ENCODE measurements around the gene HIVEP1.
"Not testable (repeated sequence)": the region's sequence is repeated elsewhere in the genome, so short reads cannot be mapped to it uniquely, and the experiment has no call there.

Gene HIVEP1

GRCh38 chr6:12174878-12175277 is 162.8 kb downstream of the HIVEP1 start:
- Histone ChIP-seq H3K9me3 (ENCODE audit: control insufficient read depth, insufficient read depth, low read length) (no peaks in the 10 kb centered on the region), H3K4me3 (ENCODE audit: low read depth, low read length) (no peak overlapping the region), H3K36me3 (ENCODE audit: control insufficient read depth, insufficient read depth, low read length) (no peaks in the 10 kb centered on the region), H3K4me1 (ENCODE audit: control insufficient read depth, insufficient read depth, low read length) (peaks cover 9% of the 10 kb centered on the region), H3K9ac (ENCODE audit: low read depth, low read length) (no peak overlapping the region), H3K27me3 (ENCODE audit: control insufficient read depth, insufficient read depth, low read length) (no peaks in the 10 kb centered on the region)

GRCh38 chr6:12175626-12176025 is 163.5 kb downstream of the HIVEP1 start:
- no peak overlapping the region for H3K4me3 ChIP-seq (ENCODE audit: low read depth, low read length)
- H3K4me1 ChIP-seq (ENCODE audit: control insufficient read depth, insufficient read depth, low read length) = peaks cover 9% of the 10 kb centered on the region
- no peaks in the 10 kb centered on the region for H3K27me3 ChIP-seq (ENCODE audit: control insufficient read depth, insufficient read depth, low read length)
- H3K9me3 ChIP-seq (ENCODE audit: control insufficient read depth, insufficient read depth, low read length) = no peaks in the 10 kb centered on the region
- no peak overlapping the region for H3K9ac ChIP-seq (ENCODE audit: low read depth, low read length)
- no peaks in the 10 kb centered on the region for H3K36me3 ChIP-seq (ENCODE audit: control insufficient read depth, insufficient read depth, low read length)

GRCh38 chr6:12176782-12177181 is 164.7 kb downstream of the HIVEP1 start:
- H3K9me3 ChIP-seq (ENCODE audit: control insufficient read depth, insufficient read depth, low read length); H3K4me1 ChIP-seq (ENCODE audit: control insufficient read depth, insufficient read depth, low read length); H3K9ac ChIP-seq (ENCODE audit: low read depth, low read length); H3K4me3 ChIP-seq (ENCODE audit: low read depth, low read length); H3K27me3 ChIP-seq (ENCODE audit: control insufficient read depth, insufficient read depth, low read length); H3K36me3 ChIP-seq (ENCODE audit: control insufficient read depth, insufficient read depth, low read length): not testable (repeated sequence)

GRCh38 chr6:12178521-12178920 is 166.4 kb downstream of the HIVEP1 start:
- Histone ChIP-seq H3K4me3 (ENCODE audit: low read depth, low read length) (no peak overlapping the region), H3K9ac (ENCODE audit: low read depth, low read length) (no peak overlapping the region), H3K36me3 (ENCODE audit: control insufficient read depth, insufficient read depth, low read length) (no peaks in the 10 kb centered on the region), H3K9me3 (ENCODE audit: control insufficient read depth, insufficient read depth, low read length) (no peaks in the 10 kb centered on the region), H3K27me3 (ENCODE audit: control insufficient read depth, insufficient read depth, low read length) (no peaks in the 10 kb centered on the region), H3K4me1 (ENCODE audit: control insufficient read depth, insufficient read depth, low read length) (peaks cover 3% of the 10 kb centered on the region)

- Histone ChIP-seq H3K4me3 (ENCODE audit: low read depth, low read length) (no peak overlapping the region), H3K9ac (ENCODE audit: low read depth, low read length) (no peak overlapping the region), H3K9me3 (ENCODE audit: control insufficient read depth, insufficient read depth, low read length) (no peaks in the 10 kb centered on the region), H3K27me3 (ENCODE audit: control insufficient read depth, insufficient read depth, low read length) (no peaks in the 10 kb centered on the region), H3K36me3 (ENCODE audit: control insufficient read depth, insufficient read depth, low read length) (no peaks in the 10 kb centered on the region), H3K4me1 (ENCODE audit: control insufficient read depth, insufficient read depth, low read length) (no peaks in the 10 kb centered on the region)
Observed at GRCh38 chr6:12181481-12181880, 169.4 kb downstream of the HIVEP1 start.

- H3K36me3 ChIP-seq (ENCODE audit: control insufficient read depth, insufficient read depth, low read length) = no peaks in the 10 kb centered on the region
- H3K4me3 ChIP-seq (ENCODE audit: low read depth, low read length) = no peak overlapping the region
- no peaks in the 10 kb centered on the region for H3K27me3 ChIP-seq (ENCODE audit: control insufficient read depth, insufficient read depth, low read length)
- no peak overlapping the region for H3K9ac ChIP-seq (ENCODE audit: low read depth, low read length)
- no peaks in the 10 kb centered on the region for H3K9me3 ChIP-seq (ENCODE audit: control insufficient read depth, insufficient read depth, low read length)
- H3K4me1 ChIP-seq (ENCODE audit: control insufficient read depth, insufficient read depth, low read length) = no peaks in the 10 kb centered on the region
Observed at GRCh38 chr6:12182676-12183075, 170.6 kb downstream of the HIVEP1 start.

- no peaks in the 10 kb centered on the region for H3K9me3 ChIP-seq (ENCODE audit: control insufficient read depth, insufficient read depth, low read length)
- H3K9ac ChIP-seq (ENCODE audit: low read depth, low read length) = no peak overlapping the region
- no peaks in the 10 kb centered on the region for H3K36me3 ChIP-seq (ENCODE audit: control insufficient read depth, insufficient read depth, low read length)
- no peaks in the 10 kb centered on the region for H3K4me1 ChIP-seq (ENCODE audit: control insufficient read depth, insufficient read depth, low read length)
- no peaks in the 10 kb centered on the region for H3K27me3 ChIP-seq (ENCODE audit: control insufficient read depth, insufficient read depth, low read length)
- H3K4me3 ChIP-seq (ENCODE audit: low read depth, low read length) = no peak overlapping the region
Observed at GRCh38 chr6:12185081-12185673, 173.1 kb downstream of the HIVEP1 start.

GRCh38 chr6:12186528-12186927 is 174.4 kb downstream of the HIVEP1 start:
- Histone ChIP-seq H3K4me1 (ENCODE audit: control insufficient read depth, insufficient read depth, low read length) (no peaks in the 10 kb centered on the region), H3K36me3 (ENCODE audit: control insufficient read depth, insufficient read depth, low read length) (no peaks in the 10 kb centered on the region), H3K27me3 (ENCODE audit: control insufficient read depth, insufficient read depth, low read length) (no peaks in the 10 kb centered on the region), H3K9me3 (ENCODE audit: control insufficient read depth, insufficient read depth, low read length) (no peaks in the 10 kb centered on the region), H3K9ac (ENCODE audit: low read depth, low read length) (no peak overlapping the region), H3K4me3 (ENCODE audit: low read depth, low read length) (no peak overlapping the region)

- Histone ChIP-seq H3K4me1 (ENCODE audit: control insufficient read depth, insufficient read depth, low read length) (no peaks in the 10 kb centered on the region), H3K4me3 (ENCODE audit: low read depth, low read length) (no peak overlapping the region), H3K27me3 (ENCODE audit: control insufficient read depth, insufficient read depth, low read length) (no peaks in the 10 kb centered on the region), H3K36me3 (ENCODE audit: control insufficient read depth, insufficient read depth, low read length) (no peaks in the 10 kb centered on the region), H3K9ac (ENCODE audit: low read depth, low read length) (no peak overlapping the region), H3K9me3 (ENCODE audit: control insufficient read depth, insufficient read depth, low read length) (no peaks in the 10 kb centered on the region)
Observed at GRCh38 chr6:12189150-12189549, 177.0 kb downstream of the HIVEP1 start.

GRCh38 chr6:12189661-12190060 is 177.5 kb downstream of the HIVEP1 start:
- H3K4me3 ChIP-seq (ENCODE audit: low read depth, low read length) = no peak overlapping the region
- no peak overlapping the region for H3K9ac ChIP-seq (ENCODE audit: low read depth, low read length)
- H3K9me3 ChIP-seq (ENCODE audit: control insufficient read depth, insufficient read depth, low read length) = no peaks in the 10 kb centered on the region
- no peaks in the 10 kb centered on the region for H3K36me3 ChIP-seq (ENCODE audit: control insufficient read depth, insufficient read depth, low read length)
- H3K4me1 ChIP-seq (ENCODE audit: control insufficient read depth, insufficient read depth, low read length) = no peaks in the 10 kb centered on the region
- H3K27me3 ChIP-seq (ENCODE audit: control insufficient read depth, insufficient read depth, low read length) = no peaks in the 10 kb centered on the region

- Histone ChIP-seq H3K36me3 (ENCODE audit: control insufficient read depth, insufficient read depth, low read length) (no peaks in the 10 kb centered on the region), H3K4me3 (ENCODE audit: low read depth, low read length) (no peak overlapping the region), H3K4me1 (ENCODE audit: control insufficient read depth, insufficient read depth, low read length) (no peaks in the 10 kb centered on the region), H3K9me3 (ENCODE audit: control insufficient read depth, insufficient read depth, low read length) (no peaks in the 10 kb centered on the region), H3K9ac (ENCODE audit: low read depth, low read length) (no peak overlapping the region), H3K27me3 (ENCODE audit: control insufficient read depth, insufficient read depth, low read length) (no peaks in the 10 kb centered on the region)
Observed at GRCh38 chr6:12190252-12190651, 178.1 kb downstream of the HIVEP1 start.

GRCh38 chr6:12196326-12196936 is 184.3 kb downstream of the HIVEP1 start:
- Histone ChIP-seq H3K4me3 (ENCODE audit: low read depth, low read length) (no peak overlapping the region), H3K36me3 (ENCODE audit: control insufficient read depth, insufficient read depth, low read length) (no peaks in the 10 kb centered on the region), H3K4me1 (ENCODE audit: control insufficient read depth, insufficient read depth, low read length) (no peaks in the 10 kb centered on the region), H3K9ac (ENCODE audit: low read depth, low read length) (no peak overlapping the region), H3K9me3 (ENCODE audit: control insufficient read depth, insufficient read depth, low read length) (no peaks in the 10 kb centered on the region), H3K27me3 (ENCODE audit: control insufficient read depth, insufficient read depth, low read length) (no peaks in the 10 kb centered on the region)
